GM13976 (cell line): ENCODE data around the gene FCN2.

ENCODE experiments used
- DNase-seq: peaks from one replicate; pipeline ENCODE4 v3.0.0; 2012; ENCODE audit warnings: low spot score
- in situ Hi-C: fragments of 300-500 bp; cut with MboI; formaldehyde crosslinking; loops from one replicate; pipeline ENCODE4 v1.12.0; 2022; ENCODE audit warnings: low sequenced_read_pairs, mixed read lengths, inconsistent platforms; ENCODE audit not compliant: unreplicated experiment
- TF ChIP-seq, protein P1 (sequence below): IDR thresholded peaks from 2 replicates; pipeline ENCODE4 v1.5.1; 2012; ENCODE audit warnings: borderline replicate concordance, mild to moderate bottlenecking; ENCODE audit not compliant: insufficient read depth; ENCODE audit errors: extremely low read depth, missing control alignments, control extremely low read depth

Gene FCN2

DNA sequence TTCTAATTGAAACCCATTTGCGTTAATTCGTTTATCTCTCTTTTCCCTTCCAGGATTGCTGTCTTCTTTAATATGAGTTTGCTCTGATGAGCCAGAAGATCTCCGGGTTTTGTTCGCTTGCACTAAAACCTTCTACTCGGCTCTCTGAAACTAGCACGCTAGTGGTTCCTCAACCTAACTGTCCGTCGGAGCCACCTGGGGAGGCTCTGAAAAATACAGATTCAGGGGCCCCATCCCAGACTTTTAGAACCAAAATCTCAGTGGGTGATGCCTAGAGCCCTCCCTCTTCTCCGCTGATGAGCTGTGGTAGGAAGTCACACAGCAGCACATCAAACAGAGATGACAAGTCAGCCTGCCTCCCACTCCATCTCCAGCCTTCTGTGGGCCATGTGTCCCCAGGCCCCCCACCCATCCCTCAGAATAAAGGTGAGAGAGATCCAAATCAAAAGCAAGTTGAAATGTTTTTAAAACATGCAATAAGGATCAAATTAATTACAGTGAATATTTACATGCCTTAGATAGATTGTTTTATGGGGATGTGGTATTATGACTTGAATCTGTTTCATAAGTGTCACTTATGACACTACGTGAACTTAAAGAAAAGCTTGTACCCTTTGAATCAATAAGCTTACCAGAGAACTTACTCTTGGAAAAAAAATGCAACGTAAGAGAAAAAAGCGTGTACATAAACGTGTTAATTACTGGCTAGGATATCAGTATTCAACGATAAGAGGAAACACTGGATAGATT is 16.4 kb downstream of the FCN2 start:
- no peak for DNase-seq
- in situ Hi-C loops: no loop called here
- TF ChIP-seq, protein P1, sequence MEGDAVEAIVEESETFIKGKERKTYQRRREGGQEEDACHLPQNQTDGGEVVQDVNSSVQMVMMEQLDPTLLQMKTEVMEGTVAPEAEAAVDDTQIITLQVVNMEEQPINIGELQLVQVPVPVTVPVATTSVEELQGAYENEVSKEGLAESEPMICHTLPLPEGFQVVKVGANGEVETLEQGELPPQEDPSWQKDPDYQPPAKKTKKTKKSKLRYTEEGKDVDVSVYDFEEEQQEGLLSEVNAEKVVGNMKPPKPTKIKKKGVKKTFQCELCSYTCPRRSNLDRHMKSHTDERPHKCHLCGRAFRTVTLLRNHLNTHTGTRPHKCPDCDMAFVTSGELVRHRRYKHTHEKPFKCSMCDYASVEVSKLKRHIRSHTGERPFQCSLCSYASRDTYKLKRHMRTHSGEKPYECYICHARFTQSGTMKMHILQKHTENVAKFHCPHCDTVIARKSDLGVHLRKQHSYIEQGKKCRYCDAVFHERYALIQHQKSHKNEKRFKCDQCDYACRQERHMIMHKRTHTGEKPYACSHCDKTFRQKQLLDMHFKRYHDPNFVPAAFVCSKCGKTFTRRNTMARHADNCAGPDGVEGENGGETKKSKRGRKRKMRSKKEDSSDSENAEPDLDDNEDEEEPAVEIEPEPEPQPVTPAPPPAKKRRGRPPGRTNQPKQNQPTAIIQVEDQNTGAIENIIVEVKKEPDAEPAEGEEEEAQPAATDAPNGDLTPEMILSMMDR: no peak

DNA sequence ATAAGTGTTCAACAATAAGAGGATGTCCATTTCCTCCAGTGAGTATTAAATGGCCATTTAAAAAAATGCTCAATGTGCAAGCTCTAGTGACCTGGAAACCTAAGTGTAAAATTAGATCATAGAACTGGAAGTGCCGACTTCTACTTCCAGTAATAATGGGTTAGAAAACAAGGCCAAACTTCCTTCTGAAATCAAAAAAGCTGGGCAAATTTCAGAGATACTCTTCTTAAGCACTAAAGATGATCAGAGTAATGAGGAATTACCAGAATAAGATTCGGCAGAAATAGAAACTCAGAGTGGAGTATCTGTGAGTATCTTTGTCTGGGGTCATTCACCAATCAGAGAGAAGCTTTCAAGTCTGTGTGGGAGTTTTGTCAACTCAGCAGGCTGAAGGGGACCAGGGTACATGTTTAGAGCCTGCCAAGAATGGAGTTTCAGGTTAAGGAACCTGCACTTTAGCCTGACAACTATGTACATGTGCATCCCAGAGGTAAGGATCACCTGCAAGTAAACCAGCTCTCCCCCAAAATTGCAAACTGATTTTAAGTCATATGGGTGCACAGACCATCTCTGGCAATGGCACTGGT is 17.1 kb downstream of the FCN2 start:
- in situ Hi-C loops: no loop called here
- TF ChIP-seq, protein P1: no peak
- DNase-seq: no peak

DNA sequence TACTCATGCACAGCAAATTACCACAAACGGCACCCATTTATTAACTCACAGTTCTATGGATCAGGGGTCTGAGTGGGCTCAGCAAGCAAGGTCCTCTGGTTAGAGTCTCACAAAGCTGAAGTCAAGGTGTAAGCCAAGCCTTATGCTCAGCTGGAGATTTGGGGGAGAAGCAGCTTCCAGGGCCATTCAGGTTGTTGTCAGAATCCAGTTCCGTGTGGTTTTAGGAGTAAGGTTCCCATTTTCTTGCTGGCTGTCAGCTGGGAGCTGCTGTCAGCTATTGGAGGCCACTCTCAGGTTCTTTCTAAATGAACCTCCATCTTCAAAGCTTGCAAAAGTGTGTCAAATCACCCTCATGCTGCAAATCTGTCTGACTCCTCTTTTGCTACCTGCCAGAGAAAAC is 17.7 kb downstream of the FCN2 start:
- in situ Hi-C loops: no loop called here
- TF ChIP-seq, protein P1: no peak
- no peak for DNase-seq

DNA sequence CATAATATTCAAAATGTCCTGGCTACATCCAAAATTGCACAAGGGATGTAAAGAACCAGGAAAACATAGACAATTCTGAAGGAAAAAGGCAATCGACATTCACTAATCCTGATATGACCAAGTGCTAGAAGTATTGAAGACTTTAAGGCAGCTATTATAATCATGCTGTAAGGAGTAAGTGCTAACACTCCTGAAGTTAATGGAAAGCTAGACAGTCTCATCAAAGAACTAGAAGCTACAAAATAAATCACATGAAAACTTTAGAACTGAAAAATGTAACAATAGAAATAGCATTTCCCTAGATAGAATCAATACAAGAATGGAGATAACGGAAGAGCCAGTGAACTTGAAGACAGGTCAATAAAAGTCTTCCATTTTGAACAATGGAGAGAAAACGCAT is 18.6 kb downstream of the FCN2 start:
- TF ChIP-seq, protein P1: no peak
- no peak for DNase-seq
- in situ Hi-C loops: no loop called here

DNA sequence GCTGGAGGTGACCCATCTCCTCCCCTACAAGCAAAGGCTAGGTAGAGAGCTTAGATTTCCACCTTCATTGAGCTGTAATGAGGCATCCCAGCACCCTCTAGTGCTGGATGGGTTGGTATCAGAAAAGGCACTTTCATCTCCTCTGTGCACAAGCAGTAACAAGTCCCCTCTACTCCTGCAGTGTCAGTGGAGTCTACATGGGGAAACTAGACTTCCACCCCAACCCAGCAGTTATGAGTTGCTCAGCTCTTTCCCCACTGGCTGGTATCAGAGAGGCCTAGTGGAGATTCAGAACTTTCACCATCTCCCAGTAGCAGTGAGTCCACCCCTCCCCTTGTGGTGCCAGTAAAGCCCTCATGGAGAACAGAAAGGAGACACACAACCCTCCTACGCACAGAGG is 19.2 kb downstream of the FCN2 start:
- in situ Hi-C loops: no loop called here
- TF ChIP-seq, protein P1: no peak
- no peak for DNase-seq

DNA sequence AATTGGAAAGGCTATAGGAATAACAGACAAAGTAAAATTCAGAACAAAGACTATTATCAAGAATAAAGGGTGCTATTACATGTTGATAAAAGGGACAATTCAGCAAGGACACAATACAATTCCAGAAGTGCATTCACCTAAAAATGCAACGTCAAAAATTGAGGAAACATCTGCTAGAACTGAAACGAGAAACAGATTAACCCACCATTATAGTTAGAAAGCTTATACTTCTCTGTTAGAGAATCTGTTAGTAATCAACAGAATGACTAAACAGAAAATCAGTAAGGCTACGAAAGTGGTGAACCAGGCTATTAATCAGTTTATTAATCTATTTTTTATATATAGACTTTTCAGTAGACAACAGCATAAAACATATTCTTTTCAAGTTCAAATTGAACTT is 22.3 kb downstream of the FCN2 start:
- TF ChIP-seq, protein P1: no peak
- no peak for DNase-seq
- in situ Hi-C loops: no loop called here
